GM21786 (cell line): ENCODE measurements around the gene SYMPK.

Source experiments
- ATAC-seq: cut with Tn5 transposase; IDR thresholded peaks from one replicate; pipeline ENCODE4 v1.9.1; 2021; ENCODE audit not compliant: unreplicated experiment

The SYMPK gene

GRCh38 chr19:45768655-45768983 lies 94.3 kb downstream of the SYMPK start:
- no peak for ATAC-seq

- no peak for ATAC-seq
Measured at GRCh38 chr19:45767881-45768654, 94.9 kb downstream of the SYMPK start.

- ATAC-seq: no peak
Measured at GRCh38 chr19:45767410-45767880, 95.5 kb downstream of the SYMPK start.

- no peak for ATAC-seq
Measured at GRCh38 chr19:45766869-45767346, 96.0 kb downstream of the SYMPK start.

- no peak for ATAC-seq
Measured at GRCh38 chr19:45766296-45766868, 96.6 kb downstream of the SYMPK start.

GRCh38 chr19:45765702-45766295 lies 97.1 kb downstream of the SYMPK start:
- ATAC-seq: no peak
